ENCODE measurements around the gene FOXO3. TPM values are rescaled to one million over a fixed set of nuclear protein-coding genes. Genes with fewer than 3 reads are reported as not detected.

The FOXO3 gene
- total and polyA plus RNA-seq, 3 experiments from 2014 or later = 14.1 to 31.1 (median 15.0) TPM

- H3K27me3 ChIP-seq (ENCODE audit: insufficient read depth, low read length, poor library complexity, severe bottlenecking) = no peaks in the 10 kb centered on the region
- H3K4me1 Mint-ChIP-seq = peaks cover 34 to 80% (median 54%) of the 10 kb centered on the region in 3 donors
- H3K9me3 Mint-ChIP-seq = no peaks in the 10 kb centered on the region
- H3K4me1 ChIP-seq (ENCODE audit: insufficient read depth, low read length) = no peaks in the 10 kb centered on the region
- H3K9me3 ChIP-seq (ENCODE audit: low read length) = no peaks in the 10 kb centered on the region
- no peak for DNase-seq
- peaks cover 0 to 19% (median 4%) of the 10 kb centered on the region in 3 donors for H3K36me3 Mint-ChIP-seq
- H3K4me3 Mint-ChIP-seq = no peak overlapping the region
- no peak overlapping the region for H3K4me3 ChIP-seq (ENCODE audit: low read length)
- CTCF ChIA-PET = no interaction called here
- no peaks in the 10 kb centered on the region for H3K36me3 ChIP-seq (ENCODE audit: insufficient read depth, low read length)
- POLR2A ChIA-PET = no interaction called here
- no peak overlapping the region for H3K27ac ChIP-seq (ENCODE audit: low read depth, low read length)
- H3K27me3 Mint-ChIP-seq = no peaks in the 10 kb centered on the region
- no peak overlapping the region for H3K27ac Mint-ChIP-seq
Observed at GRCh38 chr6:108644252-108644651, 83.5 kb downstream of the FOXO3 start.

DNA sequence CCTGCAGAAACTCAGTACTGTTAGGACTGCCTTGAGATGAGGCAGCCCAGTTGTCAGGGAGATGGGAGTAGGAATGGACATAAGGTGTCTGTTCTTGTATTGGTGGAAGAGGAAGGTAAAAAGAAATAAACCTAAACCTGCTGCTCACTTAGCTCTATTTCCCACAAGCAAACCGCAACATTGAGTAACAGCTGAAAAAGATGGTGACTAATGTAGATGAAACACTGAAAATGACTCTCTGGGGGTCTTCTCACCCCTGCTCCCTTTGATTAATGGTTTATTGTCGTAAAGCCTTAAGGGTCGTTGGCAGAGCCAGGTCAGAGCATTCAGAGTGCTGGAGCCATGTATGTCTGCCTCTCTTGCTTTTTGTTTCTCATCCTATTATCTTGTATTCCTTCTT, 87.5 kb downstream of the FOXO3 start:
- Mint-ChIP-seq H3K9me3 (no peaks in the 10 kb centered on the region), H3K4me1 (peaks cover 52 to 90% (median 64%) of the 10 kb centered on the region in 3 donors), H3K36me3 (peaks cover 0 to 21% (median 3%) of the 10 kb centered on the region in 3 donors), H3K27ac (no peak overlapping the region), H3K27me3 (no peaks in the 10 kb centered on the region), H3K4me3 (no peak overlapping the region)
- no peaks in the 10 kb centered on the region for H3K4me1 ChIP-seq (ENCODE audit: insufficient read depth, low read length)
- H3K27me3 ChIP-seq (ENCODE audit: insufficient read depth, low read length, poor library complexity, severe bottlenecking) = no peaks in the 10 kb centered on the region
- no peak for DNase-seq
- no peak overlapping the region for H3K4me3 ChIP-seq (ENCODE audit: low read length)
- CTCF ChIA-PET = interaction anchor here (0.7 kb wide), 1 partner anchor 80 kb away, joined by 4 read pairs; no protein-coding TSS in a partner anchor
- no peaks in the 10 kb centered on the region for H3K36me3 ChIP-seq (ENCODE audit: insufficient read depth, low read length)
- POLR2A ChIA-PET = no interaction called here
- H3K27ac ChIP-seq (ENCODE audit: low read depth, low read length) = no peak overlapping the region
- no peaks in the 10 kb centered on the region for H3K9me3 ChIP-seq (ENCODE audit: low read length)

GRCh38 chr6:108650325-108650724, 89.6 kb downstream of the FOXO3 start:
- Mint-ChIP-seq H3K9me3 (no peaks in the 10 kb centered on the region), H3K27ac (peak overlapping the region in 2 of 8 donors; percentile 2 to 52), H3K4me1 (peaks cover 60 to 91% (median 65%) of the 10 kb centered on the region in 3 donors), H3K36me3 (peaks cover 0 to 14% (median 3%) of the 10 kb centered on the region in 3 donors), H3K27me3 (no peaks in the 10 kb centered on the region), H3K4me3 (no peak overlapping the region)
- peaks cover 6% of the 10 kb centered on the region for H3K4me1 ChIP-seq (ENCODE audit: insufficient read depth, low read length)
- no peak overlapping the region for H3K4me3 ChIP-seq (ENCODE audit: low read length)
- no peaks in the 10 kb centered on the region for H3K27me3 ChIP-seq (ENCODE audit: insufficient read depth, low read length, poor library complexity, severe bottlenecking)
- no peaks in the 10 kb centered on the region for H3K9me3 ChIP-seq (ENCODE audit: low read length)
- ChIA-PET POLR2A (no interaction called here), CTCF (no interaction called here)
- H3K27ac ChIP-seq (ENCODE audit: low read depth, low read length) = no peak overlapping the region
- no peak for DNase-seq
- no peaks in the 10 kb centered on the region for H3K36me3 ChIP-seq (ENCODE audit: insufficient read depth, low read length)

DNA sequence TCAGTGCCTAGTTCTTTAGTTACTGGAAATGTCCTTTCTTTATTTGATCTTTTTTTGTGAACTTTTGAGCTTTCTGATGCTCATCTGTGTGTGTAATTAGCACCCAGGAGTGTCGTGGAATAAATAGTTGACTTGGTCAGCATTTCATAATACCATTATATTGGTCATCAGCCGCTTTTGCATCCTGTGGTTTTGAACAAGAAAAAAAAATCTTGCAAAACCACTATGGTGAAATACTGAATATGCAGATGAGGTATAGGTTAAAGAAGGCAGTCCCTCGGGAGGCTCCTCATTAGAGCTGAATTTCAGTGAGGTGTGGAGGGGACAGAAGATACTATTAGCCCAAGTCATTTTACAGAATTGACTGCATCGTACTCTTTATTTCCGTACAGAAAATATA, 90.1 kb downstream of the FOXO3 start:
- H3K27me3 Mint-ChIP-seq = no peaks in the 10 kb centered on the region
- H3K9me3 ChIP-seq (ENCODE audit: low read length) = no peaks in the 10 kb centered on the region
- H3K4me1 ChIP-seq (ENCODE audit: insufficient read depth, low read length) = peaks cover 6% of the 10 kb centered on the region
- peaks cover 63 to 93% (median 63%) of the 10 kb centered on the region in 3 donors for H3K4me1 Mint-ChIP-seq
- CTCF ChIA-PET = no interaction called here
- H3K27ac ChIP-seq (ENCODE audit: low read depth, low read length) = no peak overlapping the region
- no peak overlapping the region for H3K4me3 Mint-ChIP-seq
- peak overlapping the region in 2 of 8 donors; percentile 2 to 8 for H3K27ac Mint-ChIP-seq
- peaks cover 0 to 14% (median 3%) of the 10 kb centered on the region in 3 donors for H3K36me3 Mint-ChIP-seq
- no peaks in the 10 kb centered on the region for H3K27me3 ChIP-seq (ENCODE audit: insufficient read depth, low read length, poor library complexity, severe bottlenecking)
- no peak overlapping the region for H3K4me3 ChIP-seq (ENCODE audit: low read length)
- H3K9me3 Mint-ChIP-seq = no peaks in the 10 kb centered on the region
- POLR2A ChIA-PET = no interaction called here
- no peak for DNase-seq
- no peaks in the 10 kb centered on the region for H3K36me3 ChIP-seq (ENCODE audit: insufficient read depth, low read length)

GRCh38 chr6:108651340-108652227, 90.9 kb downstream of the FOXO3 start:
- Mint-ChIP-seq H3K4me3 (no peak overlapping the region), H3K9me3 (no peaks in the 10 kb centered on the region), H3K36me3 (peaks cover 0 to 16% (median 3%) of the 10 kb centered on the region in 3 donors), H3K4me1 (peaks cover 64 to 91% (median 64%) of the 10 kb centered on the region in 3 donors), H3K27me3 (no peaks in the 10 kb centered on the region), H3K27ac (no peak overlapping the region)
- Histone ChIP-seq H3K4me3 (ENCODE audit: low read length) (no peak overlapping the region), H3K9me3 (ENCODE audit: low read length) (no peaks in the 10 kb centered on the region), H3K36me3 (ENCODE audit: insufficient read depth, low read length) (no peaks in the 10 kb centered on the region), H3K27ac (ENCODE audit: low read depth, low read length) (no peak overlapping the region), H3K4me1 (ENCODE audit: insufficient read depth, low read length) (peaks cover 6% of the 10 kb centered on the region), H3K27me3 (ENCODE audit: insufficient read depth, low read length, poor library complexity, severe bottlenecking) (no peaks in the 10 kb centered on the region)
- CTCF ChIA-PET = no interaction called here
- POLR2A ChIA-PET = no interaction called here
- DNase-seq = no peak

GRCh38 chr6:108652375-108652774, 91.7 kb downstream of the FOXO3 start:
- CTCF ChIA-PET = interaction anchor here (1.2 kb wide), 1 partner anchor 75 kb away, joined by 3 read pairs; no protein-coding TSS in a partner anchor
- H3K36me3 ChIP-seq (ENCODE audit: insufficient read depth, low read length) = no peaks in the 10 kb centered on the region

GRCh38 chr6:108653949-108654348, 93.2 kb downstream of the FOXO3 start:
- CTCF ChIA-PET = no interaction called here
- H3K36me3 Mint-ChIP-seq = peaks cover 0 to 3% (median 0%) of the 10 kb centered on the region in 3 donors
- H3K9me3 Mint-ChIP-seq = no peaks in the 10 kb centered on the region
- Histone ChIP-seq H3K27ac (ENCODE audit: low read depth, low read length) (no peak overlapping the region), H3K36me3 (ENCODE audit: insufficient read depth, low read length) (no peaks in the 10 kb centered on the region), H3K9me3 (ENCODE audit: low read length) (no peaks in the 10 kb centered on the region), H3K27me3 (ENCODE audit: insufficient read depth, low read length, poor library complexity, severe bottlenecking) (no peaks in the 10 kb centered on the region), H3K4me1 (ENCODE audit: insufficient read depth, low read length) (peaks cover 6% of the 10 kb centered on the region), H3K4me3 (ENCODE audit: low read length) (no peak overlapping the region)
- H3K4me1 Mint-ChIP-seq = peaks cover 62 to 91% (median 83%) of the 10 kb centered on the region in 3 donors
- H3K4me3 Mint-ChIP-seq = peak overlapping the region in 1 of 7 donors; percentile 17
- POLR2A ChIA-PET = no interaction called here
- H3K27me3 Mint-ChIP-seq = no peaks in the 10 kb centered on the region
- DNase-seq = no peak
- peak overlapping the region in 2 of 8 donors; percentile 60 to 68 for H3K27ac Mint-ChIP-seq

More at GRCh38 chr6:108652375-108652774, 91.7 kb downstream of the FOXO3 start:
- H3K4me3 ChIP-seq (ENCODE audit: low read length) = no peak overlapping the region
- POLR2A ChIA-PET = no interaction called here
- peaks cover 6% of the 10 kb centered on the region for H3K4me1 ChIP-seq (ENCODE audit: insufficient read depth, low read length)
- peak overlapping the region in 1 of 7 donors; percentile 5 for H3K4me3 Mint-ChIP-seq
- H3K9me3 Mint-ChIP-seq = no peaks in the 10 kb centered on the region
- H3K27ac ChIP-seq (ENCODE audit: low read depth, low read length) = no peak overlapping the region
- H3K27ac Mint-ChIP-seq = peak overlapping the region in 1 of 8 donors; percentile 14
- DNase-seq = no peak
- no peaks in the 10 kb centered on the region for H3K27me3 Mint-ChIP-seq
- no peaks in the 10 kb centered on the region for H3K9me3 ChIP-seq (ENCODE audit: low read length)
- H3K27me3 ChIP-seq (ENCODE audit: insufficient read depth, low read length, poor library complexity, severe bottlenecking) = no peaks in the 10 kb centered on the region
- peaks cover 0 to 13% (median 3%) of the 10 kb centered on the region in 3 donors for H3K36me3 Mint-ChIP-seq
- H3K4me1 Mint-ChIP-seq = peaks cover 65 to 92% (median 70%) of the 10 kb centered on the region in 3 donors

- no peak overlapping the region for H3K27ac ChIP-seq (ENCODE audit: low read depth, low read length)
- H3K4me1 ChIP-seq (ENCODE audit: insufficient read depth, low read length) = peaks cover 6% of the 10 kb centered on the region
- no peak for DNase-seq
- H3K36me3 ChIP-seq (ENCODE audit: insufficient read depth, low read length) = no peaks in the 10 kb centered on the region
- Mint-ChIP-seq H3K4me3 (no peak overlapping the region), H3K4me1 (peaks cover 57 to 89% (median 77%) of the 10 kb centered on the region in 3 donors), H3K27ac (no peak overlapping the region), H3K27me3 (no peaks in the 10 kb centered on the region), H3K36me3 (peaks cover 0 to 2% (median 0%) of the 10 kb centered on the region in 3 donors), H3K9me3 (no peaks in the 10 kb centered on the region)
- ChIA-PET POLR2A (interaction anchor here (0.6 kb wide), 1 partner anchor 97 kb away, joined by 4 read pairs; no protein-coding TSS in a partner anchor), CTCF (no interaction called here)
- no peak overlapping the region for H3K4me3 ChIP-seq (ENCODE audit: low read length)
- H3K9me3 ChIP-seq (ENCODE audit: low read length) = no peaks in the 10 kb centered on the region
- no peaks in the 10 kb centered on the region for H3K27me3 ChIP-seq (ENCODE audit: insufficient read depth, low read length, poor library complexity, severe bottlenecking)
Observed at GRCh38 chr6:108654465-108655106, 93.9 kb downstream of the FOXO3 start.

All from CD8-positive, alpha-beta memory T cell (primary cell).